SKM-1 (cell line): ENCODE results near the gene NYAP1.
"Not testable (repeated sequence)": the region's sequence is repeated elsewhere in the genome, so short reads cannot be mapped to it uniquely, and the experiment has no call there.

Source experiments
- DNase-seq: peaks from one replicate; lab custom pipeline; 2025; ENCODE audit not compliant: unreplicated experiment; lab: John Stamatoyannopoulos, UW

The NYAP1 gene

DNA sequence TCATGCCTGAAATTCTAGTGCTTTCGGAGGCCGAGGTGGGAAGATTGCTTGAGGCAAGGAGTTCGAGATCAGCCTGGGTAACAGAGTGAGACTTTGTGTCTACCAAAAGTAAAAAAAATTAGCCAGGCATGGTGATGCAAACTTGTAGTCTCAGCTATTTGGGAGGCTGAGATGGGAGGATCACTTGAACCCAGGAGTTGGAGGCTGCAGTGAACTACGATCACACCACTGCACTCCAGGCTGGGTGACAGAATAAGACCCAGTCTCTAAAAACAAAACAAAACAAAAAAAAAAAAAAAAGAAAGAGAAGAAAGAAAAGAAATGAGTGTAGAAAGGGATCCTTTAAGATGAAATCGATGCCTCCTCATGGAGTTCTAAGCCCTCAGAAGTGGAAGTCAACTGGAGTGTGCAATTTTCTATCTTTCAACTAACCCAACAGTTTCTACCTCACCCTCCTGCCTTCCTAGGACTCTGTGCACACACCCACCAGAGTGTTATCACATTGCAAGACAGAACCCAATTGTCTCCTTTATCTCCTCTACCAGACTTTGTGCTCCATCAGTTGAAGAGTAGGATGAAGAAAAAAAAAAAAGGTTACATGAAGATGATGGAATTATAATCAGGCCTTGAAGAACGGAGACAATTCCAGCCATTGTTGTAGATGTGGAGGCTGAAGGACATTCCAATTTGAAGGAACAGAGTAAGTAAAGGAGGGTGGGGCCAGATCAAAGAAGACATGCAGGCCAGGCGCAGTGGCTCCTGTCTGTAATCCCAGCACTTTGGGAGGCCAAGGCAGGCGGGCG is 26.9 kb downstream of the NYAP1 start:
- DNase-seq, result no peak

DNA sequence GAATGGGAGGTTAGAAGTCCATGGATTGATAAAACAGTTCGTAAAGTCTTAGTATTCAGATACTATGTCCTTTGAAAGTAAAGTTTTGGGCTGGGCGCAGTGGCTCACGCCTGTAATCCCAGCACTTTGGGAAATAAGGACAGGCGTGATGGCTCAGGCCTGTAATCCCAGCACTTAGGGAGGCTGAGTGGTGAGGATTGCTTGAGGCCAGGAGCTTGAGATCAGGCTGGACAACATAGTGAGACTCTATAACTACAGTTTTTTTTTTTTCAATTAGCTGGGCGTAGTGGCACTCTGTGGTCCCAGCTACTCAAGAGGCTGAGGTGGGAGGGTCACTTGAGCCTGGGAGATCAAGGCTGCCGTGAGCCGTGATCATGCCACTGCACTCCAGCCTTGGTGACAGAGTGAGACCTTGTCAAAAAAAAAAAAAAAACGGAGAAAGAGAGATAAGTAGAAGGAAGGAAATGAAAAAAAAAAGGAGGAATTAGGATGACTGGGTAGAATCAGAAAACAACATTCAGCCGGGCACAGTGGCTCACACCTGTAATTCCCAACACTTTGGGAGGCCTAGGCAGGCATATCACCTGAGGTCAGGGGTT is 29.6 kb downstream of the NYAP1 start:
- no peak for DNase-seq

DNA sequence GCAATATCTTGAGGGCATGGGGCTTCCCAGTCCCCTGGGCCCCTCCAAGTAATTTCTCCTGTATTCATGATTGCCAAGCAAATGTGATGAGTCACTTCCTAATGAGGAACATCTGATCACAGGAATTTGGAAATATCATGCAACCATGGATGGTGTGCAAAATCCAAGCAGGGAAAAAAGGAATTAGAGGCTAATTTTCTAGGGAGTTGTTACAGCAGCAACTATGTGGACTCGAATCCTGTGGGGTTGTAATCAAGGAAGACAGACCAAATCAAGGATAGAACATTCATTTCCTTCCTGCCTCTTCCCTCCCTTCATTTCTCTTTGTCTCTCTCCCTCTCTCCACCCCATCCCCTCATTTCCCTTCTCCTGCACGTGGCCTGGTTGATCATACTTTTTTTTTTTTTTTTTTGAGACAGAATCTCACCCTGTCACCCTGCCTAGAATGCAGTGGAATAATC is 31.4 kb downstream of the NYAP1 start:
- DNase-seq, result no peak

DNA sequence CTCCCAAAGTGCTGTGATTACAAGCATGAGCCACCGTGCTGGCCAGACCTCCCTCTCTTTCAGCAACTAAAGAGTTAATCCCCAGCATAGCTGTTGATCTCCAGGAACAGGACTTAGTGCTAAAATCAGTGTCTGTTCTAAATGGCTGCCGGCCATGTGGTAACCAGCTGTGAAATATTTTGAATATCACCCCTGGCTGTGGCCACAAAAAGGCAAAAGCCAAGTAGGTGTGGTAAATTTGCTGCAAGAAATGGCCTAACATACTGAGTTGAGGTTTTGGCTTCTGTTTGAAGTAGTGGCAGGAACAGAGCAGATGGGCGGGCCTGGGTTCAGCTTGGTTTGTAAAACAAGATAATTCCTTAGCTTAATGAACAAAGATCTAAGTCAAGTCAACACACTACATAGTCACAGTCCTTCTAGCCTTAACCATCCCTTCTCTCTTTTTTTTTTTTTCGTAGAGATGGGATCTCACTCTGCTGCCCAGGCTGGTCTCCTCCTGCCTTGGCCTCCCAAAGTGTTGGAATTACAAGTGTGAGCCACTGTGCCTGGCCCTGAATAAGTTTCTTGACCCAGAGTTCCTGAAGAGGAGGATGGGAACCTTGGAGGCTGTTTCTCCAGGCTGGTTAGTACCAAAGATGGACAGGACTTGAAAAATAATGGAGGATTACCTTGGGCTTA is 32.5 kb downstream of the NYAP1 start:
- no peak for DNase-seq

DNA sequence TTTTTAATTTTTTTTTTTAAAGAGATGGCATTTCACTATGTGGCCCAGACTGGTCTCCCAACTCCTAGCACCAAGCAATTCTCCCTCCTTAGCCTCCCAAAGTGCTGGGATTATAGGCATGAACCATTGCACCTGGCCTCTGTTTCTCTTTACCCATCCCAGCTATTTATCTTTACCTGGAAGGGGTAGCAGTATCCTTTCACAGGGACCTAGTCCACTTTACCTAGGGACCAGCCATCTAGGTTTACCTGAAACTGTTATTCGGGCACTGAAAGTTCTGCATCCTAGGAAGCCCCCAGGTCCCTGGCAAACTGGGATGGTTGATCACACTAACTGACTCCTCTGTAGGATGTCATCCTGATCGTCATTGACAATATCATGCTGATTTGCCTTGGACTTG is 33.6 kb downstream of the NYAP1 start:
- no peak for DNase-seq

DNA sequence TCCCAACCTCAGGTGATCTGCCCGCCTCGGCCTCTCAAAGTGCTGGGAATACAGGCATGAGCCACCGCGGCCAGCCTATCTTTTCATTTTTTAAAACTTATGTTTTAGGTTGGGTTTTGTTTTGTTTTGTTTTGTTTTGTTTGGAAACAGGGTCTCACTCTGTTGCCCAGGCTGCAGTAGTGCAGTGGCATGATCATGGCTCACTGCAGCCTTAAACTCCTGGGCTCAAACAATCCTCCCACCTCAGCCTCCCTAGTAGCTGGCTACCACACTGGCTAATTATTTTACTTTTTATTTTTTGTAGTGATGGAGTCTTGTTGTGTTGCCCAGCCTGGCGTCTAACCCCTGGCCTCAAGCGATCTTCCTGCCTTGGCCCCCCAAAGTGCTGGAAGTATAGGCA is 35.9 kb downstream of the NYAP1 start:
- no peak for DNase-seq

DNA sequence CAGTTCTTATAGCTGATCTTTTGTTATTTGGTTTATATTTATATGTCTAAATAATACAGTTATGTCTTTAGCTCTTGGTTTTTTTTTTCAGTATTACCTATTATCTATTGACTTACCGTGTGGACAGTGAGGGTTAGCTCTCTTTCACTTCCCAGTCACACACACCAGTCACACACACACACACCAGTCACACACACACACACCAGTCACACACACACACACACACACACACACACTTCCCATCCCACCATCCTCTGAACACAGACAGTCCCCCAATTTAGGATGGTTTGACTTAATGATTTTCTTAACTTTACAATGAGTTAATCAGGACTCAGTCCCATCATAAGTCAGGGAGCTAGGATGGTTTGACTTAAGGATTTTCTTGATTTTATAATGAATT is 36.4 kb downstream of the NYAP1 start:
- no peak for DNase-seq

DNA sequence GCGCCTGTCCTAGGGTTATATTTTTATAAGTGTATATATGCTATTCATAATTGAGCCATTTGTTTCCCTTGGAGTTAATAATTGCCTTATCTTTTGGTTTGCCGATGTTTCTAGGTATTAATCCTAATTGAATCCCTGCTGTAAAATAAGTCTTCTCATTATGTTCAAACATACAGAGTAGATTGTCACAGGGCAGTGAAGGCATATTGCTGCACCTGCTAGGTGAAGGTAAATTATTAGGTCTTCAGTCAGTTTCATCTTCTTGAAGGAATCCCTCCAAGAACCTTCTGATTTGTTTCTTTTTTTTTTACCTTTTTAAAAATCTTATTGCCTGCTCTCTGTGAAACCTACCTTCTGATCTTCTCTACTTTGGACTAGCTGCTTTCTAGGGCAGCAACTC is 37.3 kb downstream of the NYAP1 start:
- DNase-seq, result no peak

DNA sequence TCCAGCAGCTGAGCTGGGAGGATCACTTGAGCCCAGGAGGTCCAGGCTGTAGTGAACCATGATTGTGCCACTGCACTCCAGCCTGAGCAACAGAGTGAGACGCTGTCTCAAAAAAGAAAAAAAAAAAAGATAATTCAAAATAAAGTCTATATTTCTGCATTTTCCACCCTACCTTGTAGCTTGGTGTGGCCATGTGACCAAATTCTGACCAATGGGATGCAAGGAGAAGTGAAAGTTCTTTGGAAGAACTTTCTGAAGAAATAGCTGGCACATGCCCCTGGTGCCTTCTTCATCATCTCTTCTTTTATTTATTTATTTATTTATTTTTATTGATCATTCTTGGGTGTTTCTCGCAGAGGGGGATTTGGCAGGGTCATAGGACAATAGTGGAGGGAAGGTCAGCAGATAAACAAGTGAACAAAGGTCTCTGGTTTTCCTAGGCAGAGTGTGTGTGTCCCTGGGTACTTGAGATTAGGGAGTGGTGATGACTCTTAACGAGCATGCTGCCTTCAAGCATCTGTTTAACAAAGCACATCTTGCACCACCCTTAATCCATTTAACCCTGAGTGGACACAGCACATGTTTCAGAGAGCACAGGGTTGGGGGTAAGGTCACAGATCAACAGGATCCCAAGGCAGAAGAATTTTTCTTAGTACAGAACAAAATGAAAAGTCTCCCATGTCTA is 38.3 kb downstream of the NYAP1 start:
- not testable (repeated sequence) for DNase-seq

DNA sequence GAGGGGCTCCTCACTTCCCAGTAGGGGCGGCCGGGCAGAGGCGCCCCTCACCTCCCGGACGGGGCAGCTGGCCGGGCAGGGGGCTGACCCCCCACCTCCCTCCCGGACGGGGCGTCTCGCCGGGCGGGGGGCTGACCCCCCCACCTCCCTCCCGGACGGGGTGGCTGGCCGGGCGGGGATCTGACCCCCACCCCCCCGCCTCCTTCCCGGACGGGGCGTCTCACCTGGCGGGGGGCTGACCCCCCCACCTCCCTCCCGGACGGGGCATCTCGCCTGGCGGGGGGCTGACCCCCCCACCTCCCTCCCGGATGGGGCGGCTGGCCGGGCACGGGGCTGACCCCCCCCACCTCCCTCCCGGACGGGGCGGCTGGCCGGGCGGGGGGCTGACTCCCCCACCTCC is 39.5 kb downstream of the NYAP1 start:
- DNase-seq, result not testable (repeated sequence)

DNA sequence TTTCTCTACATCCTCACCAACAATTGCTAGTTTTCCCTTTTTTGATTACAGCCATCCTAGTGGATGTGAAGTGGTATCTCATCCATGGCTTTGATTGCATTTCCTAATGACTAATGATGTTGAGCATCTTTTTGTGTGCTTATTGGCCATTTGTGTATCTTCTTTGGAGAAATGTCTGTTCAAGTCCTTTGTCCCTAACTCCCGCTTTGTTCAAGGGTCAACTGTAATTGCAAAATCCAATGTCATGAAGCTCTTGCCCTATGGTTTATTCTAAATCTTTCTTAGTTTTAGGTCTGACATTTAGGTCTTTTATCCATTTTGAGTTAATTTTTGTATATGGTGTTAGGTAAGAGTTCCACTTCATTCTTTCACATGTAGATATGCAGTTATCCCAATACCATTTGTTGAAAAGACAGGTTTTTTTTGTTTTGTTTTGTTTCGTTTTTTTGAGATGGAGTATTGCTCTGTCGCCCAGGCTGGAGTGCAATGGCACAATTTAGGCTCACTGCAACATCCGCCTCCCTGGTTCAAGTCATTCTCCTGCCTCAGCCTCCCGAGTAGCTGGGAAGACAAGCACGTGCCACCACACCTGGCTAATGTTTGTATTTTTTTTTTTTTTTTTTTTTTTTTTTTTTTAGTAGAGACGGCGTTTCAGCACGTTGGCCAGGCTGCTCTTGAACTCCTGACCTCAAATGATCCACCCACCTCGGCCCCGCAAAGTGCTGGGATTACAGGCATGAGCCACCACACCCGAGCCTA is 44.6 kb downstream of the NYAP1 start:
- not testable (repeated sequence) for DNase-seq

DNA sequence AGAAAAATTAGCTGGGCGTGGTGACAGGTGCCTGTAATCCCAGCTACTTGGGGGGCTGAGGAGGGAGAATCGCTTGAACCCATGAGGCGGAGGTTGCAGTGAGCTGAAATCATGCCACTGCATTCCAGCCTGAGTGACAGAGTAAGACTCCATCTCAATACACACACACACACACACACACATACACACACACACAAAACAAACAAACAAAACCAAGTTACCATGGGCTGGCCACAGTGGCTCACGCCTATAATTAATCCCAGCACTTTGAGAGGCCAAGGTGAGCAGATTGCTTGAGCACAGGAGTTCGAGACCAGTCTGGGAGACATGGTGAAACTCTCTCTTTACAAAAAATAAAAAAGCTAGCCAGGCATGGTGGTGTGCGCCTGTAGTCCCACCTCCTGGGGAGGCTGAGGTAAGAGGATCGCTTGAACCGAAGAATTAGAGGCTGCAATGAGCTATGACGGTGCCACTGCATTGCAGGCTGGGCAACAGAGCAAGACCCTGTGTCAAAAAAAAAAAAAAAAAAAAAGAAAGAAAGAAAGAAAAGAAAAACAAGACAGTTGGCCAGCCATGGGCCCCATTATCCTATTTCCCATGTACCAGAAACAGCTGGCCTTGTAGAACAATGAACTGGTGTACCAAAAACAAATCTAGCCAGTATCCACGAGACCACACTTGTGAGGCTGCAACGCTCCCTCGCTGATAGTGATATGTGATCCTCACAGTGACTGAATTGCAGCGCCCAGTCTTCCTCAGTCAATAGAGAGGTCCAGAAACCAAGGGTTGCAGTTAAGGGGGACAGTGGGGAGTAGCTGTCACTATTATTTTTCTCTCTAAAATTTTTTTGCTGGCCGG is 48.7 kb downstream of the NYAP1 start:
- no peak for DNase-seq

DNA sequence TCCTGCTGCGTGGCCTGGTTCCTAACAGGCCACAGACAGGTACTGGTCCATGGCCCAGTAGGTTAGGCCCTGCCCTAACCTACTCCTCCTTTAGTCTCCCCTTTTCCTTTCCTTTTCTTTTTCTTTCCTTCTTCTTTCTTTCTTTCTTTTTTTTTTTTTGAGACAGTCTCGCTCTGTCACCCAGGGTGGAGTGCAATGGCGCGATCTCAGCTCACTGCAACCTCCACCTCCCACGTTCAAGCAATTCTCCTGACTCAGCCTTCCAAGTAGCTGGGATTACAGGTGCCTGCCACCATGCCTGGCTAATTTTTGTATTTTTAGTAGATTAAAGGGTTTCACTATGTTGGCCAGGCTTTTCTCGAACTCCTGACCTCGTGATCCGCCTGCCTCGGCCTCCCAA is 52.3 kb downstream of the NYAP1 start:
- not testable (repeated sequence) for DNase-seq

DNA sequence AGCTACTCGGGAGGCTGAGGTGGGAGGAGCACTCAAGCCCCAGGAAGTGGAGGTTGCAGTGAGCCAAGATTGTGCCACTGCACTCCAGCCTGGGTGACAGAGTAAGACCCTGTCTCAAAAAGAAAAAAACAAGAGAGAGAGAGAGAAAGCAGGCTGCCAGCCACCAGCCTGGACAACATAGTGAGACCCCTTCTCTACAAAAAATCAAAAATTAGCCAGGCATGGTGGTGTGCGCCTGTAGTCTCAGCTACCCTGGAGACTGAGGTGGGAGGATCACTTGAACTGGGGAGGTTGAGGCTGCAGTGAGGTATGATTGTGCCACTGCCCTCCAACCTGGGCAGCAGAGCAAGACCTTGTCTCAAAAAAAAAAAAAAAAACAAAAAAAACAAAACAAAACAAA is 53.0 kb downstream of the NYAP1 start:
- DNase-seq, result not testable (repeated sequence)

DNA sequence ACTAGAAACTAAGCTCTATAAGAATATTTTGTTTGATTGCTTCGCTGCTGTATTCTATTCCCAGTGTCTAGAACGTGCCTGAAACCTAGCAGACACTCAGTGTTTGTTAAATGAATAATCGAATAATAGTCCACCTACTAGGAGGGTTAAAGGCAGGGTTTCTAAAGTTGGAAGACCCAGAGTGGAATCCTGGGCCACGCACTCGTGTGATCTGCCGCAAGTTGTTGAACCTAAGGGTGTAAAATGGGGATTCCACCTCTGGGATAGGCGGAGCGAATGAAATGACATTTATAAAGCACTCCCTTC is 54.6 kb downstream of the NYAP1 start:
- DNase-seq, result no peak

DNA sequence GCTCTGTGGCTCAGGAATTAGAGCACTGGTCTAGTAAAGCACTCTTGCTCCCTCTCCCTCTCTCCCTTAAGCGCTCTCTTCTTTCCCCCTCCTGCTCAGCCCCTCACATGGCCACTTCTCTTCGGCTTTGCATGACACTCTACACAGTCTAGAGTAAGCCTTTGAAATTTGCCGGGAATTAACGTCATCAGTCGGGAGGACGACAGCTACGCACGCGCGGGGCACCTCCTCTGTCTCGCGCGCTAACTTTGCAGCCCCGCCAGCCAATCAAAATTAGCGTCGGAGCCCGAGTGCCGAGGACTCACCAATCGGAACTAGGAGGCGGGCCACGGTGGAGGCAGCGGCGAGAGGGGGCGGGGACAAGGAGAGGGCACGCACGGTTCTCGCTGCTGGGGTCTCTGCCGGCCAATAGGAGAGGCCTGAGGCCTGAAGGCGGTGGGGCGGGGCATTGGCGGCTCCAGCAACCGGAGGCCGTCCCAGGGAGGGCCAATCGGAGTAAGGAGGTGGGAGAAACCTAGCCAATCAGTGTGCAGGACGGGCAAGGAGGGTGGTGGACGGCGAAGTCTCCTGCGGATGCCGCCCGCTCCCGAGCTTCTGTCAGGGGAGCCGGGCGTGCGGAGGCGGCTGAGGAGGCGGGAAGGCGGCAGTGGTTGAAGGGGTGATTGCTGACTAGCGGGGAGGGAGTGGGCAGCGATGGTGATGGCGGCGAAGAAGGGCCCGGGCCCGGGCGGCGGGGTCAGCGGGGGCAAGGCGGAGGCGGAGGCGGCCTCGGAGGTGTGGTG is 55.1 kb downstream of the NYAP1 start, which contains the start of gene AGFG2:
Gene AGFG2, plus strand, starts transcription at position 550 of the 782 bp plus-strand sequence. Its CDS starts 144 bp downstream, at position 694.
- DNase-seq, result peak; percentile 99

DNA sequence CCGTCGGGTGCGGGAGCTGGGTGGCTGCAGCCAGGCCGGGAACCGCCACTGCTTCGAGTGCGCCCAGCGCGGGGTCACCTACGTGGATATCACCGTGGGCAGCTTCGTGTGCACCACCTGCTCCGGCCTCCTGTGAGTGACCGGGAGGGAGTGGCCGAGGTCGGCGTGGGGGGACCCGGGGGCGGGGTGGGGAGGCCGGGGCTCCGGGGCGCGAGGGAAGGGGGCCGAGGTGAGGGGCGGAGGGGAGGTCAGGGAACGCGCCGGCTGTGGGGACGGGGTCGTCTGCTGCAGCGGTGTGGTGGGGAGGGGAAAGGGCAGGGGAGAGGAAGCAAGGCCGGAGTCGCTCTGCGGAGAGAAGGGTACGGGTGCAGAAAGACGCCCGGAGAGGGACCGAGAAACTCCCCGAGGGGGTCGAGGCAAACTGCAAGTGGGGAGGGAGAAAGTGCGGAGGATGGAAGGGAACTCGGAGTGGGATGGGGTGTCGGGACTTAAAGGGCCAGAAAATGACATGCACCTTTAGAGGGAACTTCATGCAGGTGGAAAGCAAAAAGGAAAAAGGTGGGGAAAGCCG is 55.8 kb downstream of the NYAP1 start:
- DNase-seq, result no peak

DNA sequence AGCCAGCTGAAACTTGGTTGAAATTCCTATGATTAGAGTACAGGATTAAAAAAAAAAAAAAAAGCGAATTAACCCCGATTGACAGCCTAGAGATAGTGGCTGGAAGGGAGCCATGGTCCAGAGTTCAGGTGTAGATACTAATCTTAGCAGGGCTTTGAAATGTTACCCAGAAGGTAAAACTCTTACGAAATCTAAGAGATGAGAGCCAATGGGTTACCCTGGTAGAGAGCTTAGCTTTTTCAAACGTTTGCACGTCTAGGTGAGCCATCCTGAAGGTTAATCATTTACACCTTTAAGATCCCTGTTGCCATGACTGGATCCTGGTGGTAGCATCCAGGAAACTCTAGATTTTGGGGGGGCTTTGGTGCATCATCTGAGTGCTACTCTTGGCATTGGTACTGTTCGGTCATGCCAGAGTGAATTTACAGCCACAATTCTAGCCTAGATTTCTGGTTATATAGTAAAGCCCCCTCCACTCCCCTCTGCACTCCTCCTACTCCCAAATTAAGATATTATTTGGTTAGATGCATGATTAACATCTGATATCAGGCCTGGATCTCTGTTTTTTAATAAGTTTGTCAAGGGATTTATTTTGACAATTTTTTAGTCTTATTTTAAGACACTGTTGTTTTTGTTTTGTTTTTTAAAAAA is 56.5 kb downstream of the NYAP1 start:
- no peak for DNase-seq
